CD14-positive monocyte (primary cell): ENCODE measurements around the gene CDC14B. TPM values are rescaled to one million over a fixed set of nuclear protein-coding genes. Genes with fewer than 3 reads are reported as not detected.

Experiments used
- DNase-seq, 3 donors: peaks; one replicate each; pipeline ENCODE4 v3.0.0-alpha.2; 2011 to 2022
- H2AFZ ChIP-seq: 2 replicates; pipeline ENCODE4 v1.6.0; 2012; ENCODE audit warnings: mild to moderate bottlenecking, low read depth, low read length, inconsistent platforms; ENCODE audit not compliant: insufficient read depth, poor library complexity, severe bottlenecking
- H3K27ac ChIP-seq, 2 donors: 1 replicate in 1 of 2; 2 replicates in 1 of 2; pipeline ENCODE4 v1.5.1; 2012 to 2013; ENCODE audit warnings: low read length in 2 of 2, control low read depth in 1 of 2, inconsistent platforms in 1 of 2, low read depth in 1 of 2, mild to moderate bottlenecking in 1 of 2
- H3K27me3 ChIP-seq, 2 donors: one replicate each; pipeline versions ENCODE4 v1.6.0 to v1.6.1; 2011 to 2013; ENCODE audit warnings: low read length in 2 of 2; ENCODE audit not compliant: control insufficient read depth in 2 of 2, insufficient read depth in 2 of 2
- H3K36me3 ChIP-seq, 2 donors: replicated peaks in 1 of 2; 1 replicate in 1 of 2; 2 replicates in 1 of 2; pipeline versions ENCODE4 v1.5.1 to v1.6.1; 2012 to 2013; ENCODE audit warnings: low read length in 2 of 2, control low read depth in 1 of 2, inconsistent platforms in 1 of 2, mild to moderate bottlenecking in 1 of 2; ENCODE audit not compliant: insufficient read depth in 2 of 2, control insufficient read depth in 1 of 2
- H3K4me1 ChIP-seq, 2 donors: 1 replicate in 1 of 2; 2 replicates in 1 of 2; pipeline versions ENCODE4 v1.5.1 to v1.6.1; 2012 to 2013; ENCODE audit warnings: low read length in 2 of 2, control low read depth in 1 of 2, inconsistent platforms in 1 of 2, mild to moderate bottlenecking in 1 of 2, moderate library complexity in 1 of 2; ENCODE audit not compliant: insufficient read depth in 2 of 2, control insufficient read depth in 1 of 2
- H3K4me2 ChIP-seq: replicated peaks from 2 replicates; pipeline ENCODE3; 2012; ENCODE audit warnings: low read length, moderate library complexity, mild to moderate bottlenecking; ENCODE audit not compliant: poor library complexity, severe bottlenecking; ENCODE audit errors: extremely low read depth
- H3K4me3 ChIP-seq, 3 experiments: fragments of 200-600 bp in 1 of 3; sonication (generic) in 1 of 3; replicated peaks in 1 of 3; 1 replicate in 2 of 3; 2 replicates in 1 of 3; pipeline ENCODE4 v1.5.1; 2011 to 2013; ENCODE audit warnings: low read length in 3 of 3, mild to moderate bottlenecking in 3 of 3, control low read depth in 2 of 3, low read depth in 2 of 3, inconsistent platforms in 1 of 3, moderate library complexity in 1 of 3
- H3K79me2 ChIP-seq: 2 replicates; pipeline ENCODE4 v1.6.0; 2012; ENCODE audit warnings: mild to moderate bottlenecking, control low read depth, inconsistent platforms, low read length, moderate library complexity; ENCODE audit not compliant: insufficient read depth
- H3K9ac ChIP-seq: 2 replicates; pipeline ENCODE4 v1.6.0; 2017; ENCODE audit warnings: low read length, mild to moderate bottlenecking; ENCODE audit not compliant: insufficient read depth, poor library complexity, severe bottlenecking
- H3K9me3 ChIP-seq, 2 donors: replicated peaks in 1 of 2; 1 replicate in 1 of 2; 2 replicates in 1 of 2; pipeline versions ENCODE4 v1.5.1 to v1.6.1; 2012 to 2013; ENCODE audit warnings: low read length in 2 of 2, control low read depth in 1 of 2; ENCODE audit not compliant: control insufficient read depth in 1 of 2, insufficient read depth in 1 of 2
- H4K20me1 ChIP-seq: 2 replicates; pipeline ENCODE4 v1.6.0; 2012; ENCODE audit warnings: mild to moderate bottlenecking, low read length, control low read depth, moderate library complexity; ENCODE audit not compliant: insufficient read depth
- H3K27ac Mint-ChIP-seq, 7 donors: one replicate each; pipeline ENCODE4 v1.8.0; 2020; ENCODE audit warnings: mild to moderate bottlenecking in 7 of 7, mixed read lengths in 7 of 7, moderate library complexity in 6 of 7, inconsistent platforms in 2 of 7
- H3K27me3 Mint-ChIP-seq, 3 donors: one replicate each; pipeline ENCODE4 v1.8.0; 2021 to 2022; ENCODE audit warnings: low read depth in 3 of 3, mild to moderate bottlenecking in 3 of 3, mixed read lengths in 3 of 3, moderate library complexity in 3 of 3, inconsistent platforms in 1 of 3
- H3K36me3 Mint-ChIP-seq, 2 donors: one replicate each; pipeline ENCODE4 v1.8.0; 2020; ENCODE audit warnings: mixed read lengths in 2 of 2, inconsistent platforms in 1 of 2, mild to moderate bottlenecking in 1 of 2
- H3K4me1 Mint-ChIP-seq: one replicate; pipeline ENCODE4 v1.8.0; 2020; ENCODE audit warnings: mild to moderate bottlenecking, mixed read lengths
- H3K4me3 Mint-ChIP-seq, 2 donors: one replicate each; pipeline ENCODE4 v1.8.0; 2020; ENCODE audit warnings: mild to moderate bottlenecking in 2 of 2, mixed read lengths in 2 of 2, moderate library complexity in 1 of 2
- H3K9me3 Mint-ChIP-seq, 7 donors: one replicate each; pipeline ENCODE4 v1.8.0; 2020 to 2022; ENCODE audit warnings: mixed read lengths in 7 of 7, mild to moderate bottlenecking in 6 of 7, moderate library complexity in 6 of 7, inconsistent platforms in 2 of 7
- CTCF ChIP-seq: fragments of 200-600 bp; IDR thresholded peaks from one replicate; pipeline ENCODE4 v1.8.0; 2022; ENCODE audit warnings: antibody characterized with exemption, mild to moderate bottlenecking
- WGBS: methylation state at CpG from one replicate; pipeline ENCODE4 v1.1.5; 2013; ENCODE audit warnings: missing lambda C conversion rate; ENCODE audit not compliant: insufficient coverage; 5-methylcytosine and 5-hydroxymethylcytosine counted together
- intact Hi-C, 2 donors: fragments of 100-400 bp; cut with micrococcal nuclease; formaldehyde crosslinking; loops; one replicate each; pipeline versions ENCODE4 v1.15.0 to v1.15.1; 2023
- polyA plus RNA-seq, 3 donors: library from polyadenylated mRNA; depleted of rRNA in 1 of 3; unstranded in 2 of 3; stranded (reverse) in 1 of 3; fragments of 300-500 nt in 2 of 3; fragments of >200 nt in 1 of 3; fragmentation: Illumina TruSeq in 2 of 3; gene quantifications; 1 replicate in 2 of 3; 2 replicates in 1 of 3; pipeline ENCODE4 v1.2.3, GENCODE V29; 2012 to 2021

Gene CDC14B
- polyA plus RNA-seq, 3 donors, result 0.03 to 0.47 (median 0.44) TPM

- H3K79me2 ChIP-seq, result no peaks in the 10 kb centered on the region
- no peaks in the 10 kb centered on the region for H3K4me1 ChIP-seq
- no peak overlapping the region for H3K27ac Mint-ChIP-seq
- no peak overlapping the region for H2AFZ ChIP-seq
- peaks cover 0 to 3% (median 0%) of the 10 kb centered on the region in 7 donors for H3K9me3 Mint-ChIP-seq
- no peaks in the 10 kb centered on the region for H3K27me3 ChIP-seq
- intact Hi-C loops, result no loop called here
- H3K9ac ChIP-seq, result no peak overlapping the region
- H3K4me1 Mint-ChIP-seq, result no peaks in the 10 kb centered on the region
- H3K9me3 ChIP-seq, result no peaks in the 10 kb centered on the region
- H3K4me3 ChIP-seq, result no peak overlapping the region
- no peaks in the 10 kb centered on the region for H3K36me3 ChIP-seq
- H3K4me2 ChIP-seq, result no peak overlapping the region
- no peaks in the 10 kb centered on the region for H4K20me1 ChIP-seq
- no peak for DNase-seq
- no peaks in the 10 kb centered on the region for H3K36me3 Mint-ChIP-seq
- H3K4me3 Mint-ChIP-seq, result no peak overlapping the region
- no peak for TF ChIP-seq CTCF
- 92% methylated on average over 5 of the region's 8 CpGs for WGBS
- H3K27ac ChIP-seq, result no peak overlapping the region
- peaks cover 0 to 3% (median 0%) of the 10 kb centered on the region in 3 donors for H3K27me3 Mint-ChIP-seq
Measured at GRCh38 chr9:96494215-96494800, 125.3 kb downstream of the CDC14B start.

DNA sequence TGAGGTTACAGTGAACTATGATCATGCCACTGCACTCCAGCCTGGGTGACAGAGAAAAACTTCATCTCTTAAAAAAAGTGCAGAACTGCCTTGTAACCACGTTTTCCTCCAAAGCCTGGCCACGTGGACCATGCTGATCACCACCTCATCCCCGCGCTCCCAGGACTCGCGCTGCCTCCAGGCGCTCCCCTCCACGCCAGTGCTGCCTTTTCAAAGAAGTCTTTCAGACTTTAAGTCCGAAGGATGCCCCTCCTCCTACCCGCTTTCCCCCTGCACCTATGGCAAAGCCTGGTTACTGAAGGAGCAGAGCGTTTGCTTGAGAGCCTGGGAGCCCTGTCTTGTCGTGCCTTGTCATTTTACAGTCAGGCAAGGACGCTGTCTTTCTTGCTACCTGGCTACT is 125.9 kb downstream of the CDC14B start:
- H3K36me3 ChIP-seq, result no peaks in the 10 kb centered on the region
- no peaks in the 10 kb centered on the region for H3K4me1 ChIP-seq
- H3K27ac ChIP-seq, result no peak overlapping the region
- no peaks in the 10 kb centered on the region for H4K20me1 ChIP-seq
- H3K9me3 ChIP-seq, result no peaks in the 10 kb centered on the region
- TF ChIP-seq CTCF, result no peak
- 81% methylated on average over 11 of the region's 13 CpGs for WGBS
- Mint-ChIP-seq H3K27me3 (peaks cover 0 to 3% (median 0%) of the 10 kb centered on the region in 3 donors), H3K4me1 (no peaks in the 10 kb centered on the region), H3K9me3 (peaks cover 0 to 3% (median 0%) of the 10 kb centered on the region in 7 donors), H3K36me3 (no peaks in the 10 kb centered on the region), H3K27ac (no peak overlapping the region), H3K4me3 (no peak overlapping the region)
- intact Hi-C loops, result no loop called here
- H3K4me2 ChIP-seq, result no peak overlapping the region
- no peaks in the 10 kb centered on the region for H3K79me2 ChIP-seq
- no peak overlapping the region for H3K9ac ChIP-seq
- DNase-seq, result no peak
- no peaks in the 10 kb centered on the region for H3K27me3 ChIP-seq
- H3K4me3 ChIP-seq, result no peak overlapping the region
- H2AFZ ChIP-seq, result no peak overlapping the region
